Peyer's patch (tissue), 4 donors: ENCODE data around the gene CDA. TPM values are rescaled to one million over a fixed set of nuclear protein-coding genes. Genes with fewer than 3 reads are reported as not detected.
A peak's percentile ranks its signal among the peaks of the same experiment; 100 is the strongest.

Experiments
- DNase-seq, 3 donors: peaks; one replicate each; pipeline ENCODE4 v3.0.0-alpha.2; 2017 to 2019
- H3K27ac ChIP-seq, 4 donors: fragments of 200-600 bp; sonication (generic); one replicate each; pipeline ENCODE4 v1.5.1; 2016 to 2019
- H3K27me3 ChIP-seq, 2 donors: fragments of 200-600 bp; sonication (generic); one replicate each; pipeline ENCODE4 v1.5.1; 2019
- H3K36me3 ChIP-seq, 3 donors: fragments of 200-600 bp; sonication (generic); one replicate each; pipeline ENCODE4 v1.5.1; 2016 to 2019
- H3K4me1 ChIP-seq, 4 donors: fragments of 200-600 bp; sonication (generic); one replicate each; pipeline ENCODE4 v1.5.1; 2016 to 2019
- H3K4me3 ChIP-seq, 4 donors: fragments of 200-600 bp; sonication (generic); 1 replicate in 3 of 4; 2 replicates in 1 of 4; pipeline ENCODE4 v1.5.1; 2016 to 2019; ENCODE audit warnings: mild to moderate bottlenecking in 1 of 4
- H3K9me3 ChIP-seq, 4 donors: fragments of 200-600 bp; sonication (generic); one replicate each; pipeline ENCODE4 v1.5.1; 2016 to 2019; ENCODE audit warnings: mild to moderate bottlenecking in 1 of 4
- CTCF ChIP-seq, 6 experiments: fragments of 450-650 bp in 4 of 6; fragments of 200-600 bp in 2 of 6; sonication (generic) in 1 of 6; IDR thresholded peaks; one replicate each; pipeline ENCODE4 v1.5.1; 2017 to 2019; ENCODE audit warnings: antibody characterized with exemption in 6 of 6, mild to moderate bottlenecking in 3 of 6, moderate library complexity in 1 of 6
- POLR2A ChIP-seq, 2 donors: fragments of 450-650 bp; IDR thresholded peaks; one replicate each; pipeline ENCODE4 v1.5.1; 2017; ENCODE audit warnings: antibody characterized with exemption in 2 of 2, mild to moderate bottlenecking in 2 of 2, moderate library complexity in 2 of 2
- total RNA-seq, 4 donors: library from RNA; depleted of rRNA; stranded (reverse); fragments of >200 nt; gene quantifications; one replicate each; pipeline ENCODE4 v1.1.0, GENCODE V29; 2016

CDA gene
- total RNA-seq, 4 donors from 2014 or later, result 33.9 to 47.1 (median 39.1) TPM; not detected in 1

- H3K27me3 ChIP-seq, result no peaks in the 10 kb centered on the region
- H3K27ac ChIP-seq, result no peak overlapping the region
- DNase-seq, result no peak
- no peaks in the 10 kb centered on the region for H3K36me3 ChIP-seq
- H3K4me1 ChIP-seq, result peaks cover 0 to 11% (median 4%) of the 10 kb centered on the region in 4 donors
- H3K9me3 ChIP-seq, result no peaks in the 10 kb centered on the region
- no peak overlapping the region for H3K4me3 ChIP-seq
- no peak for TF ChIP-seq POLR2A (IDR thresholded peaks at IDR 0.05)
- TF ChIP-seq CTCF (IDR thresholded peaks at IDR 0.05), result no peak
Observed at GRCh38 chr1:20630729-20631128, 41.8 kb downstream of the CDA start.

GRCh38 chr1:20632386-20632785 is 43.5 kb downstream of the CDA start:
- peaks cover 0 to 1% (median 0%) of the 10 kb centered on the region in 3 donors for H3K36me3 ChIP-seq
- no peaks in the 10 kb centered on the region for H3K27me3 ChIP-seq
- no peak for TF ChIP-seq POLR2A (IDR thresholded peaks at IDR 0.05)
- TF ChIP-seq CTCF (IDR thresholded peaks at IDR 0.05), result no peak
- no peaks in the 10 kb centered on the region for H3K9me3 ChIP-seq
- DNase-seq, result no peak
- peaks cover 0 to 11% (median 4%) of the 10 kb centered on the region in 4 donors for H3K4me1 ChIP-seq
- no peak overlapping the region for H3K27ac ChIP-seq
- H3K4me3 ChIP-seq, result no peak overlapping the region

- peak; percentile 78 to 96 (median 89) for DNase-seq
- H3K36me3 ChIP-seq, result peaks cover 0 to 11% (median 0%) of the 10 kb centered on the region in 3 donors
- H3K27ac ChIP-seq, result peak within 1 kb of the TSS; percentile 90 to 96 (median 94)
- TF ChIP-seq CTCF (IDR thresholded peaks at IDR 0.05) (peak; percentile 96 to 100 (median 100)), POLR2A (IDR thresholded peaks at IDR 0.05) (peak; percentile 33 to 92)
- H3K4me1 ChIP-seq, result peaks cover 0 to 11% (median 4%) of the 10 kb centered on the region in 4 donors
- H3K9me3 ChIP-seq, result no peaks in the 10 kb centered on the region
- no peaks in the 10 kb centered on the region for H3K27me3 ChIP-seq
- H3K4me3 ChIP-seq, result peak within 1 kb of the TSS; percentile 87 to 99 (median 98)
Observed at GRCh38 chr1:20633190-20634064, 44.5 kb downstream of the CDA start, which contains the start of gene PINK1. Gene PINK1, plus strand, starts transcription at chr1:20633458. Its CDS starts 91 bp downstream, at chr1:20633549.

GRCh38 chr1:20634065-20634593 is 45.2 kb downstream of the CDA start:
- H3K4me3 ChIP-seq, result peak overlapping the region; percentile 87 to 99 (median 98)
- no peak for DNase-seq
- TF ChIP-seq CTCF (IDR thresholded peaks at IDR 0.05) (no peak), POLR2A (IDR thresholded peaks at IDR 0.05) (no peak)
- H3K27ac ChIP-seq, result peak overlapping the region; percentile 90 to 96 (median 94)
- no peaks in the 10 kb centered on the region for H3K27me3 ChIP-seq
- peaks cover 0 to 18% (median 0%) of the 10 kb centered on the region in 3 donors for H3K36me3 ChIP-seq
- H3K9me3 ChIP-seq, result no peaks in the 10 kb centered on the region
- H3K4me1 ChIP-seq, result peaks cover 0 to 11% (median 4%) of the 10 kb centered on the region in 4 donors

- Histone ChIP-seq H3K4me1 (peaks cover 0 to 11% (median 4%) of the 10 kb centered on the region in 4 donors), H3K4me3 (peak overlapping the region; percentile 87 to 99 (median 98)), H3K36me3 (peaks cover 0 to 24% (median 0%) of the 10 kb centered on the region in 3 donors), H3K27me3 (no peaks in the 10 kb centered on the region), H3K9me3 (no peaks in the 10 kb centered on the region), H3K27ac (peak overlapping the region in 2 of 4 donors; percentile 94 to 96)
- DNase-seq, result peak in 1 of 3 donors; percentile 52
- no peak for TF ChIP-seq POLR2A (IDR thresholded peaks at IDR 0.05)
Observed at GRCh38 chr1:20634594-20635084, 45.7 kb downstream of the CDA start.
